Measurements from ENCODE around the gene GH2.
"Not testable (repeated sequence)": the region's sequence is repeated elsewhere in the genome, so short reads cannot be mapped to it uniquely, and the experiment has no call there.

- TF ChIP-seq POLR2A, CTCF, POLR2AphosphoS5 (IDR thresholded peaks at IDR 0.05): not testable (repeated sequence)
These were observed 25.3 kb downstream of the GH2 start for GRCh38 chr17:63856425-63856824.

All from sigmoid colon (tissue), 4 donors.